HepG2 (cell line): ENCODE measurements around the gene MTG1. TPM values are rescaled to one million over a fixed set of nuclear protein-coding genes. Genes with fewer than 3 reads are reported as not detected.

Source experiments
- ZNF564 ChIP-seq: sonication (generic); formaldehyde crosslinking; IDR thresholded peaks from 2 replicates; pipeline ENCODE4 v1.8.1; 2023; ENCODE audit warnings: mild to moderate bottlenecking, missing genetic modification reagents
- polyA plus RNA-seq, 8 experiments: library from polyadenylated mRNA; depleted of rRNA in 3 of 8; stranded (reverse) in 7 of 8; unstranded in 1 of 8; fragments of >200 nt; fragmentation: Illumina TruSeq in 4 of 8; extraction: Trizol in 4 of 8; gene quantifications; 2 replicates each; pipeline versions ENCODE4 v1.2.1 to v1.2.3, GENCODE V29; 2011 to 2016; ENCODE audit warnings: low read depth in 4 of 8, missing spikeins in 1 of 8, mixed read lengths in 1 of 8; ENCODE audit not compliant: insufficient read depth in 1 of 8
- total RNA-seq, 5 experiments: library from RNA; depleted of rRNA; stranded (reverse); fragments of >200 nt; fragmentation: Illumina TruSeq; extraction: Trizol; gene quantifications; 2 replicates each; pipeline ENCODE4 v1.2.3, GENCODE V29; 2016; ENCODE audit warnings: low read depth in 1 of 5
- TF ChIP-seq, protein P1 (sequence below), 2 experiments: fragments of 450-650 bp in 1 of 2; sonication (generic) in 1 of 2; formaldehyde crosslinking in 1 of 2; IDR thresholded peaks; 2 replicates each; pipeline versions ENCODE4 v1.6.1 to v1.8.0; 2016 to 2022; ENCODE audit warnings: antibody characterized with exemption in 1 of 2, mild to moderate bottlenecking in 1 of 2, missing genetic modification reagents in 1 of 2

Gene MTG1
- total and polyA plus RNA-seq, 2 of the 13 experiments (the other 11 are each of a cell fraction or from before 2014, with no cell fraction given): 42.0 to 103 TPM

DNA sequence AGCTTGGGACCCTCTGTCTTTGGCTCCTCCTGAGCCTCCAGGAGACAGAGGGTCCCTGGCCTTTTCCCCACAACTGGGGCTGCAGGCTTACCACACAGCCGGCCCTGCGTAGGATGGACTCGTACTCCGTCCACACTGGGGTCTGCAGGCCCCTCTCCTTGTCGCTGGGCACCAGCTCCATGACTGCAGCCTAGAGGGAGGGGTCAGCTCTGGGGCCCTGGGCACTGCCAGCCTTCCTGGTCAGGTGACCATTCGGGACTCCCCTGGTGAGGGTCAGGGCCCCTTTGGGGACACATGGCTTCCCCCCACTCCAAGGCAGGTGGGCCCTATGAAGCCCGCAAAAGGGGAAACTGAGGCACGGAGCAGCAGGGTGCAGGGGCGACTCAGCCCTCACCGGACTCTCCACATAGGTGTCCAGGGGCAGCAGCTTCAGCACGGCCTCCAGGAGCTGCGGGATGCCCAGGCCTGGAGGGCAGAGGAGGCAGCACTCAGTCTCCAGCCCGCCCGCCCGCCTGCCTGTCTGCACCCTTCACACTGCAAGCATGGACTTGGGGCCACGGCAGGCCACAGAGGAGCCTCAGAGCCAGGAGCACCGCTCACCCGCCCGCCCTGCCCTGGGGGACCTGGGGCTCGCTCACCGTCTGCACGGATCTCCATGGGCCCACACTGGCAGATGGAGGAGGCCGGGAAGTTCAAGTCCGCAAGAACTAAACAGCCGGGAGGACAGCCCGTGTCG is 37.2 kb upstream of the MTG1 start (continued):
- TF ChIP-seq, protein P1, sequence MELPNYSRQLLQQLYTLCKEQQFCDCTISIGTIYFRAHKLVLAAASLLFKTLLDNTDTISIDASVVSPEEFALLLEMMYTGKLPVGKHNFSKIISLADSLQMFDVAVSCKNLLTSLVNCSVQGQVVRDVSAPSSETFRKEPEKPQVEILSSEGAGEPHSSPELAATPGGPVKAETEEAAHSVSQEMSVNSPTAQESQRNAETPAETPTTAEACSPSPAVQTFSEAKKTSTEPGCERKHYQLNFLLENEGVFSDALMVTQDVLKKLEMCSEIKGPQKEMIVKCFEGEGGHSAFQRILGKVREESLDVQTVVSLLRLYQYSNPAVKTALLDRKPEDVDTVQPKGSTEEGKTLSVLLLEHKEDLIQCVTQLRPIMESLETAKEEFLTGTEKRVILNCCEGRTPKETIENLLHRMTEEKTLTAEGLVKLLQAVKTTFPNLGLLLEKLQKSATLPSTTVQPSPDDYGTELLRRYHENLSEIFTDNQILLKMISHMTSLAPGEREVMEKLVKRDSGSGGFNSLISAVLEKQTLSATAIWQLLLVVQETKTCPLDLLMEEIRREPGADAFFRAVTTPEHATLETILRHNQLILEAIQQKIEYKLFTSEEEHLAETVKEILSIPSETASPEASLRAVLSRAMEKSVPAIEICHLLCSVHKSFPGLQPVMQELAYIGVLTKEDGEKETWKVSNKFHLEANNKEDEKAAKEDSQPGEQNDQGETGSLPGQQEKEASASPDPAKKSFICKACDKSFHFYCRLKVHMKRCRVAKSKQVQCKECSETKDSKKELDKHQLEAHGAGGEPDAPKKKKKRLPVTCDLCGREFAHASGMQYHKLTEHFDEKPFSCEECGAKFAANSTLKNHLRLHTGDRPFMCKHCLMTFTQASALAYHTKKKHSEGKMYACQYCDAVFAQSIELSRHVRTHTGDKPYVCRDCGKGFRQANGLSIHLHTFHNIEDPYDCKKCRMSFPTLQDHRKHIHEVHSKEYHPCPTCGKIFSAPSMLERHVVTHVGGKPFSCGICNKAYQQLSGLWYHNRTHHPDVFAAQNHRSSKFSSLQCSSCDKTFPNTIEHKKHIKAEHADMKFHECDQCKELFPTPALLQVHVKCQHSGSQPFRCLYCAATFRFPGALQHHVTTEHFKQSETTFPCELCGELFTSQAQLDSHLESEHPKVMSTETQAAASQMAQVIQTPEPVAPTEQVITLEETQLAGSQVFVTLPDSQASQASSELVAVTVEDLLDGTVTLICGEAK (IDR thresholded peaks at IDR 0.05): no peak
- TF ChIP-seq, protein P1 (CRISPR knock-in tag; IDR thresholded peaks at IDR 0.05): 0 out of 2 replicates have a peak, but pooled peaks have one; percentile 7
- TF ChIP-seq ZNF564 (CRISPR knock-in tag): no peak
